ELF-1 (cell line): Measurements from ENCODE around the gene DHX57.

Source experiments
- DNase-seq: peaks from one replicate; pipeline ENCODE4 v3.0.0-alpha.2; 2016; ENCODE audit warnings: low read depth, low spot score

DHX57 gene

GRCh38 chr2:38751596-38752410 is 123.9 kb downstream of the DHX57 start:
- peak; percentile 76 for DNase-seq

- DNase-seq: peak; percentile 99
Observed at GRCh38 chr2:38750891-38751595, 124.7 kb downstream of the DHX57 start, which contains the start of gene SRSF7. Gene SRSF7 (minus strand): TSS chr2:38751361. CDS start chr2:38751256, 105 bp downstream.

GRCh38 chr2:38750011-38750890 is 125.5 kb downstream of the DHX57 start:
- DNase-seq: peak; percentile 40

- no peak for DNase-seq
Observed at GRCh38 chr2:38748943-38749804, 126.6 kb downstream of the DHX57 start.

GRCh38 chr2:38748391-38748790 is 127.3 kb downstream of the DHX57 start:
- no peak for DNase-seq

GRCh38 chr2:38747819-38748218 is 127.9 kb downstream of the DHX57 start:
- DNase-seq: no peak
